G401 (cell line): ENCODE data around the gene TMEM164. TPM values are rescaled to one million over a fixed set of nuclear protein-coding genes. Genes with fewer than 3 reads are reported as not detected.
"Not testable (repeated sequence)": the region's sequence is repeated elsewhere in the genome, so short reads cannot be mapped to it uniquely, and the experiment has no call there.

ENCODE experiments used
- DNase-seq: peaks from one replicate; pipeline ENCODE4 v3.0.0-alpha.2; 2015; ENCODE audit warnings: low spot score
- in situ Hi-C: cut with HindIII; loops from 2 replicates; pipeline ENCODE4 v1.10.0; 2016; ENCODE audit warnings: low sequenced_read_pairs, mixed read lengths
- total RNA-seq: library from RNA; depleted of rRNA; stranded (reverse); fragments of >200 nt; shearing (Covaris generic); gene quantifications from 2 replicates; pipeline ENCODE4 v1.2.3, GENCODE V29; 2014; rRNA removed

TMEM164 gene
- 5.9 and 7.0 TPM in 2 replicates for total RNA-seq

GRCh38 chrX:110002300-110003166, at the start of gene TMEM164:
Gene TMEM164 (plus strand): TSS chrX:110003114. CDS start chrX:110003775, 661 bp downstream.
- in situ Hi-C loops, result no loop called here
- peak; percentile 75 for DNase-seq

- in situ Hi-C loops, result no loop called here
- no peak for DNase-seq
Measured at GRCh38 chrX:109954333-109954732, 48.6 kb upstream of the TMEM164 start.

- DNase-seq, result no peak
- in situ Hi-C loops, result no loop called here
Measured at GRCh38 chrX:109954955-109955354, 48.0 kb upstream of the TMEM164 start.

- in situ Hi-C loops, result no loop called here
- no peak for DNase-seq
Measured at GRCh38 chrX:109958266-109958665, 44.6 kb upstream of the TMEM164 start.

GRCh38 chrX:109959356-109959871, 43.5 kb upstream of the TMEM164 start:
- no peak for DNase-seq
- in situ Hi-C loops, result no loop called here

GRCh38 chrX:109964390-109964789, 38.5 kb upstream of the TMEM164 start:
- in situ Hi-C loops, result no loop called here
- DNase-seq, result no peak

GRCh38 chrX:109966246-109966645, 36.7 kb upstream of the TMEM164 start:
- no peak for DNase-seq
- in situ Hi-C loops, result no loop called here

GRCh38 chrX:109967156-109967555, 35.8 kb upstream of the TMEM164 start:
- in situ Hi-C loops, result no loop called here
- DNase-seq, result no peak

GRCh38 chrX:109970841-109971240, 32.1 kb upstream of the TMEM164 start:
- in situ Hi-C loops, DNase-seq: not testable (repeated sequence)

- in situ Hi-C loops, result no loop called here
- DNase-seq, result no peak
Measured at GRCh38 chrX:109974906-109975655, 27.8 kb upstream of the TMEM164 start.

- DNase-seq, in situ Hi-C loops: not testable (repeated sequence)
Measured at GRCh38 chrX:109985210-109985609, 17.7 kb upstream of the TMEM164 start.

GRCh38 chrX:109987884-109988283, 15.0 kb upstream of the TMEM164 start:
- no peak for DNase-seq
- in situ Hi-C loops, result no loop called here

GRCh38 chrX:109990582-109991276, 12.2 kb upstream of the TMEM164 start:
- DNase-seq, result no peak
- in situ Hi-C loops, result no loop called here

GRCh38 chrX:109992203-109992602, 10.7 kb upstream of the TMEM164 start:
- no peak for DNase-seq
- in situ Hi-C loops, result no loop called here

GRCh38 chrX:109995155-109995554, 7.8 kb upstream of the TMEM164 start:
- in situ Hi-C loops, result no loop called here
- DNase-seq, result no peak

- in situ Hi-C loops, result no loop called here
- no peak for DNase-seq
Measured at GRCh38 chrX:109997786-109998452, 5.0 kb upstream of the TMEM164 start.

- in situ Hi-C loops, result no loop called here
Measured at GRCh38 chrX:110000000-110000399, 2.9 kb upstream of the TMEM164 start.

GRCh38 chrX:110000847-110001713, 1.8 kb upstream of the TMEM164 start:
- no peak for DNase-seq
- in situ Hi-C loops, result no loop called here

More at GRCh38 chrX:110000000-110000399, 2.9 kb upstream of the TMEM164 start:
- no peak for DNase-seq
